ENCODE results near the gene TFAP2C.
"Not testable (repeated sequence)": the region's sequence is repeated elsewhere in the genome, so short reads cannot be mapped to it uniquely, and the experiment has no call there.

The TFAP2C gene

GRCh38 chr20:56656632-56657031 is 27.5 kb downstream of the TFAP2C start:
- no peak for DNase-seq (ENCODE audit: low spot score)

- DNase-seq (ENCODE audit: low spot score) = no peak
Measured at GRCh38 chr20:56657879-56658278, 28.8 kb downstream of the TFAP2C start.

- DNase-seq (ENCODE audit: low spot score) = not testable (repeated sequence)
Measured at GRCh38 chr20:56658341-56658947, 29.3 kb downstream of the TFAP2C start.

- DNase-seq (ENCODE audit: low spot score) = no peak
Measured at GRCh38 chr20:56663660-56664059, 34.6 kb downstream of the TFAP2C start.

- no peak for DNase-seq (ENCODE audit: low spot score)
Measured at GRCh38 chr20:56664796-56665195, 35.7 kb downstream of the TFAP2C start.

GRCh38 chr20:56665806-56666205 is 36.7 kb downstream of the TFAP2C start:
- DNase-seq (ENCODE audit: low spot score) = no peak

GRCh38 chr20:56673450-56673849 is 44.3 kb downstream of the TFAP2C start:
- DNase-seq (ENCODE audit: low spot score) = no peak

- no peak for DNase-seq (ENCODE audit: low spot score)
Measured at GRCh38 chr20:56676001-56676400, 46.9 kb downstream of the TFAP2C start.

- DNase-seq (ENCODE audit: low spot score) = no peak
Measured at GRCh38 chr20:56676679-56677078, 47.6 kb downstream of the TFAP2C start.

- DNase-seq (ENCODE audit: low spot score) = no peak
Measured at GRCh38 chr20:56683077-56683865, 54.2 kb downstream of the TFAP2C start.

GRCh38 chr20:56685879-56686278 is 56.8 kb downstream of the TFAP2C start:
- no peak for DNase-seq (ENCODE audit: low spot score)

- no peak for DNase-seq (ENCODE audit: low spot score)
Measured at GRCh38 chr20:56687061-56687460, 58.0 kb downstream of the TFAP2C start.

GRCh38 chr20:56688106-56688505 is 59.0 kb downstream of the TFAP2C start:
- no peak for DNase-seq (ENCODE audit: low spot score)
